ENCODE data around the gene GOLGA3.
"Not testable (repeated sequence)": the region's sequence is repeated elsewhere in the genome, so short reads cannot be mapped to it uniquely, and the experiment has no call there.

The GOLGA3 gene, protein sequence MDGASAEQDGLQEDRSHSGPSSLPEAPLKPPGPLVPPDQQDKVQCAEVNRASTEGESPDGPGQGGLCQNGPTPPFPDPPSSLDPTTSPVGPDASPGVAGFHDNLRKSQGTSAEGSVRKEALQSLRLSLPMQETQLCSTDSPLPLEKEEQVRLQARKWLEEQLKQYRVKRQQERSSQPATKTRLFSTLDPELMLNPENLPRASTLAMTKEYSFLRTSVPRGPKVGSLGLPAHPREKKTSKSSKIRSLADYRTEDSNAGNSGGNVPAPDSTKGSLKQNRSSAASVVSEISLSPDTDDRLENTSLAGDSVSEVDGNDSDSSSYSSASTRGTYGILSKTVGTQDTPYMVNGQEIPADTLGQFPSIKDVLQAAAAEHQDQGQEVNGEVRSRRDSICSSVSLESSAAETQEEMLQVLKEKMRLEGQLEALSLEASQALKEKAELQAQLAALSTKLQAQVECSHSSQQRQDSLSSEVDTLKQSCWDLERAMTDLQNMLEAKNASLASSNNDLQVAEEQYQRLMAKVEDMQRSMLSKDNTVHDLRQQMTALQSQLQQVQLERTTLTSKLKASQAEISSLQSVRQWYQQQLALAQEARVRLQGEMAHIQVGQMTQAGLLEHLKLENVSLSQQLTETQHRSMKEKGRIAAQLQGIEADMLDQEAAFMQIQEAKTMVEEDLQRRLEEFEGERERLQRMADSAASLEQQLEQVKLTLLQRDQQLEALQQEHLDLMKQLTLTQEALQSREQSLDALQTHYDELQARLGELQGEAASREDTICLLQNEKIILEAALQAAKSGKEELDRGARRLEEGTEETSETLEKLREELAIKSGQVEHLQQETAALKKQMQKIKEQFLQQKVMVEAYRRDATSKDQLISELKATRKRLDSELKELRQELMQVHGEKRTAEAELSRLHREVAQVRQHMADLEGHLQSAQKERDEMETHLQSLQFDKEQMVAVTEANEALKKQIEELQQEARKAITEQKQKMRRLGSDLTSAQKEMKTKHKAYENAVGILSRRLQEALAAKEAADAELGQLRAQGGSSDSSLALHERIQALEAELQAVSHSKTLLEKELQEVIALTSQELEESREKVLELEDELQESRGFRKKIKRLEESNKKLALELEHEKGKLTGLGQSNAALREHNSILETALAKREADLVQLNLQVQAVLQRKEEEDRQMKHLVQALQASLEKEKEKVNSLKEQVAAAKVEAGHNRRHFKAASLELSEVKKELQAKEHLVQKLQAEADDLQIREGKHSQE (N-terminal part only)

DNA sequence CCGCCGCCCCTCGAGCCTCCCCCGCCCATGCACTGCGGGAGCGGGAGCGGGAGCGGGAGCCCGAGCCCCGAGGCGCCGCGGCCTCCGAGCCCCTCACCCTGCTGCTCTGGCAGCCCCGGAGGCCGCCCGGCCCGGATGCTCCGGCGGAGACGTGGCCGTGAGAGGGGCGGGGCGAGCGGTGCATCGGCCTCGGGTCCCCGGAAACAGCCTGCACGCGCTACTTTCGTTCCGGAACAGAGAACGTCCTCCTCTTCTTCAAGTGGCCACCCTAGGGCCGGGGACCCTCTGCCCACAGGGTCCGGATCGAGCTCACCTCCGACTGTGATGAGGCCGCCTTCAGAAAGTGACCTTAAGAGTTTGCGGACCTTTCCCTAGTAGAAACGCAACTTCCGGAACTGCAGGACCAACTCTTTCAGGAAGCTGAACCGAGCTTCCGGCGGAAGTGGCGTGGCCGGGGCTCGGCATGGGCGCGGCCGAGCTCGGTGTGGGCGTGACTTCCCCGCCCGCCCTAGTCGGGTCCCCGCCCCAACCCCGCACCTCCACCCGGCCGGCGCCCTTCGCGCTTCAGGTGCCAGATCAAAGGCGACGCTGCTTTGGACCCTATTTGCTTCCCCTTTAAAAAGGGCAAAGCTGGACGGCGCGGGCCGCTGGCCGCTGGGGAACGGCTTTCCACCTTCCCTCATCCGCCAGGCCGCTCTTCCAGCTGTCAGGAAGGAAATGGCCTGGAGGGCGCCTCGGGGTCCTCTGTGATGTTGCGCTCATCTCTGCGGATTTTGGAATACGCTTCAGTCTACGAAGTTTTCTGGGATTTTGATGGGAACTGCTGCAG lies at the start of gene GOLGA3:
Gene GOLGA3 (minus strand): TSS at position 164 of the 829 bp plus-strand sequence. CDS start 6,741 bp downstream, outside the sequence.
- H3K27ac ChIP-seq, result peak within 1 kb of the TSS; percentile 89
- peak; percentile 54; the same call in 1 of the 2 replicates for TF ChIP-seq ZFX (IDR thresholded peaks at IDR 0.05)
- TF ChIP-seq, protein P1, sequence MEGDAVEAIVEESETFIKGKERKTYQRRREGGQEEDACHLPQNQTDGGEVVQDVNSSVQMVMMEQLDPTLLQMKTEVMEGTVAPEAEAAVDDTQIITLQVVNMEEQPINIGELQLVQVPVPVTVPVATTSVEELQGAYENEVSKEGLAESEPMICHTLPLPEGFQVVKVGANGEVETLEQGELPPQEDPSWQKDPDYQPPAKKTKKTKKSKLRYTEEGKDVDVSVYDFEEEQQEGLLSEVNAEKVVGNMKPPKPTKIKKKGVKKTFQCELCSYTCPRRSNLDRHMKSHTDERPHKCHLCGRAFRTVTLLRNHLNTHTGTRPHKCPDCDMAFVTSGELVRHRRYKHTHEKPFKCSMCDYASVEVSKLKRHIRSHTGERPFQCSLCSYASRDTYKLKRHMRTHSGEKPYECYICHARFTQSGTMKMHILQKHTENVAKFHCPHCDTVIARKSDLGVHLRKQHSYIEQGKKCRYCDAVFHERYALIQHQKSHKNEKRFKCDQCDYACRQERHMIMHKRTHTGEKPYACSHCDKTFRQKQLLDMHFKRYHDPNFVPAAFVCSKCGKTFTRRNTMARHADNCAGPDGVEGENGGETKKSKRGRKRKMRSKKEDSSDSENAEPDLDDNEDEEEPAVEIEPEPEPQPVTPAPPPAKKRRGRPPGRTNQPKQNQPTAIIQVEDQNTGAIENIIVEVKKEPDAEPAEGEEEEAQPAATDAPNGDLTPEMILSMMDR (conservative IDR thresholded peaks at IDR 0.05), result no peak

DNA sequence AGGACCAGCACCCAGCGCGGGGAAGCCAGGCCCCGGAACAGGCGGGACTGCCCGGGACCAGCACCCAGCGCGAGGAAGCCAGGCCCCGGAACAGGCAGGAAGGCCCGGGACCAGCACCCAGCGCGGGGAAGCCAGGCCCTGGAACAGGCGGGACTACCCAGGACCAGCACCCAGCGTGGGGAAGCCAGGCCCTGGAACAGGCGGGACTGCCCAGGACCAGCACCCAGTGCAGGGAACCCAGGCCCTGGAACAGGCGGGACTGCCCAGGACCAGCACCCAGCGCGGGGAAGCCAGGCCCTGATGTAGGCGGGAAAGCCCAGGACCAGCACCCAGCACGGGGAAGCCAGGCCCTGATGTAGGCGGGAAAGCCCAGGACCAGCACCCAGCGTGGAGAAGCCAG lies 46.0 kb upstream of the GOLGA3 start:
- H3K27ac ChIP-seq, result not testable (repeated sequence)

DNA sequence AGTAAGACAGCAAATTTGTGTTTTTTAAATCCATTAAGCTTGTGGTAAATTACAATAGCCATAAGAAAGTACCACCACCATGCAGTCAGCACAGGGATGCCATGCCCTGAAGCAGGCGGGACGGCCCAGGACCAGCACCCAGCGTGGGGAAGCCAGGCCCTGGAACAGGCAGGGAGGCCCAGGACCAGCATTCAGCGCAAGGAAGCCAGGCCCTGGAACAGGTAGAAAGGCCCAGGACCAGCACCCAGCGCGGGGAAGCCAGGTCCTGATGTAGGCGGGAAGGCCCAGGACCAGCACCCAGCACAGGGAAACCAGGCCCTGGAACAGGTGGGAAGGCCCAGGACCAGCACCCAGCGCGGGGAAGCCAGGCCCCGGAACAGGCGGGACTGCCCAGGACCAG lies 45.5 kb upstream of the GOLGA3 start:
- H3K27ac ChIP-seq, result no peak overlapping the region
- TF ChIP-seq, protein P1 (conservative IDR thresholded peaks at IDR 0.05), result no peak
- no peak for TF ChIP-seq ZFX (IDR thresholded peaks at IDR 0.05)

DNA sequence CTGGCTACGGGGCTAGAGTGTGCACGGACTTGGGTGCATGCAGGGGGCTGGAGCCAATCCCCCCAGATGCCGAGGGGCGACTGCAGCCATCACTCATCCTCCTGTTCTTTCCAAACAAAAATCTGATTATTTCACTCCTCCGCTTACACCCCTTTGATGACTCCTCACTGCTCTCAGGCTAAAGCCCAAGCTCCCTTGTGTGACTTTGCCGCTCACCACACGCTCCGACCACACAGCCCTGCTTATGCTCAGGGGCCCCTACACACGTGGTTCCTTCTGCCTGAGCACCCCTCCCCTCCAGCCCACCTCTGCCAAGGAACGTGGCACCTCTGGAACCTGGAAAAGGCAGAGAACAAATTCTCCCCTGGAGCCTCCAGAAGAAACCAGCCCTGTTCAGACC lies 45.1 kb upstream of the GOLGA3 start:
- no peak for TF ChIP-seq ZFX (IDR thresholded peaks at IDR 0.05)
- TF ChIP-seq, protein P1 (conservative IDR thresholded peaks at IDR 0.05), result no peak

DNA sequence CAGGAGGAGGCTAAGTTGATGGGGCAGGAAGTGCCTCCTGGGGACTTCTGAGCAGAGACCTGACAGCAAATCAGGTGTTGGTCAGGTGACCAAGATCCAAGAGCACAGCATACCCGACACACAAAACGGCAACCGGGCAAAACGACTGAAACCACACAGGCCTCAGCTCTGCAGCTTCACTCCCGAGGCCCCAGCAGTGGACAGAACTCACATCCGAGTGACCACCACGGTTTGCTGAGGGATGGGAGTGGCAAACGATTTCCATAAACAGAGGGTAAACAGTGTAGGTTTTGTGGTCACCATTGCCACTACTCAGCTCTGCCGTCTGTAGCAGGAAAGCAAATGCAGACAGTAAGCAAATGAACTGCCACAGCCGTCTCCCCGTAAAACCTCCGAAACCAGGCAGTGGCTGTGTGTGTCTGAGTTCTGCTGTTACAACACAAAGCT lies 44.3 kb upstream of the GOLGA3 start:
- H3K27ac ChIP-seq, result no peak overlapping the region
- TF ChIP-seq, protein P1 (conservative IDR thresholded peaks at IDR 0.05), result no peak
- no peak for TF ChIP-seq ZFX (IDR thresholded peaks at IDR 0.05)

More for the DNA sequence above, 45.1 kb upstream of the GOLGA3 start:
- H3K27ac ChIP-seq, result no peak overlapping the region

DNA sequence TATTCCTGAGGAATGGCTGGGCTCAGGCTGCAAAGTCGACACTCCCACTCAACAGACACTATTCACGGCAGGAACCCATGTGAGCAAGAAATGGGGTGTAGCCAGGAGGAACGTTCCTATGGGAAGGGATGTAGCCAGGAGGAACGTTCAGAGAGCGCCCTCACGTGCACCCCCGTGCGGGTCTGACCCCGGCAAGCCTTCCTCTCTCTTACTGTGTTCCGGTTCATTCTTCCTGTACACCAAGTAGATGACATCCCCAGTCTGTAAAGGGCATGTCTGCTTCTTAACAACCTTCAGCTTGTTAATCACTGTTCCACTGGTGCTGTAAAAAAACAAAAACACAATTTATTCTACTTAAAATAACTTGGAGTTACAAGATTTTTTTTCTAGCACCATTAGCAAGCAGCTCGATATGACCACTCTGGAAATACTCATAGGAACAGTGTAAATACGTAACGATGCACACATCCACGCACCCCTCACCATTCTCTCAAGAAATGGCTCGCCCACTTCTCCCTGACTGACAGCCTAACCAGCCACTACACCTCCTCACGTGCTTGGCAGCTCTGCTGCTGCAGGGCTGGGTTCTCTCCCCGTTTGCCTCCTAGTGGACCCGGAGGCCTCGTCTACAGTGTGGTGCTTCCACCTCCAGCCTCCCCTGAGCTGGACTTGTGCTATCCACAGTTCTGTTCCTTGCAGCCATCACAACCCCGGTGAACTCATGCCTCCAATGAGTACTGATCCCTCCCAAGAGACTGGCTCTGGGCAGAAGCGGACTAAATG lies 43.6 kb upstream of the GOLGA3 start:
- TF ChIP-seq ZFX (IDR thresholded peaks at IDR 0.05), result no peak
- TF ChIP-seq, protein P1 (conservative IDR thresholded peaks at IDR 0.05), result no peak
- H3K27ac ChIP-seq, result no peak overlapping the region

Measured in C4-2B (cell line).